ENCODE data around the gene BTLA. TPM values are rescaled to one million over a fixed set of nuclear protein-coding genes. Genes with fewer than 3 reads are reported as not detected.
"Not testable (repeated sequence)": the region's sequence is repeated elsewhere in the genome, so short reads cannot be mapped to it uniquely, and the experiment has no call there.

The BTLA gene
- polyA plus RNA-seq, 1 donor = 1.0 TPM

- no CpG with 5 or more reads among the region's 5 CpGs for WGBS (ENCODE audit: insufficient coverage, low lambda C conversion rate)
- not testable (repeated sequence) for H3K36me3 ChIP-seq (ENCODE audit: control insufficient read depth, insufficient read depth, low read length); H3K27ac ChIP-seq (ENCODE audit: low read length); H3K27me3 ChIP-seq (ENCODE audit: control insufficient read depth, insufficient read depth, low read length); H3K4me1 ChIP-seq (ENCODE audit: control insufficient read depth, insufficient read depth, low read length); H3K9me3 ChIP-seq (ENCODE audit: control insufficient read depth, low read depth, low read length); H3K4me3 ChIP-seq (ENCODE audit: low read length); DNase-seq
Observed at GRCh38 chr3:112418526-112418925, 80.7 kb downstream of the BTLA start.

GRCh38 chr3:112417696-112418318, 81.5 kb downstream of the BTLA start:
- no peaks in the 10 kb centered on the region for H3K9me3 ChIP-seq (ENCODE audit: control insufficient read depth, low read depth, low read length)
- H3K36me3 ChIP-seq (ENCODE audit: control insufficient read depth, insufficient read depth, low read length) = no peaks in the 10 kb centered on the region
- DNase-seq = no peak
- H3K4me1 ChIP-seq (ENCODE audit: control insufficient read depth, insufficient read depth, low read length) = no peaks in the 10 kb centered on the region
- H3K4me3 ChIP-seq (ENCODE audit: low read length) = no peak overlapping the region
- WGBS (ENCODE audit: insufficient coverage, low lambda C conversion rate) = 87% methylated on average over 3 of the region's 3 CpGs
- no peak overlapping the region for H3K27ac ChIP-seq (ENCODE audit: low read length)
- H3K27me3 ChIP-seq (ENCODE audit: control insufficient read depth, insufficient read depth, low read length) = no peaks in the 10 kb centered on the region

- Histone ChIP-seq H3K9me3 (ENCODE audit: control insufficient read depth, low read depth, low read length) (no peaks in the 10 kb centered on the region), H3K27ac (ENCODE audit: low read length) (no peak overlapping the region), H3K27me3 (ENCODE audit: control insufficient read depth, insufficient read depth, low read length) (no peaks in the 10 kb centered on the region), H3K36me3 (ENCODE audit: control insufficient read depth, insufficient read depth, low read length) (no peaks in the 10 kb centered on the region), H3K4me1 (ENCODE audit: control insufficient read depth, insufficient read depth, low read length) (no peaks in the 10 kb centered on the region), H3K4me3 (ENCODE audit: low read length) (no peak overlapping the region)
- WGBS (ENCODE audit: insufficient coverage, low lambda C conversion rate) = no CpG with 5 or more reads among the region's 8 CpGs
- DNase-seq = no peak
Observed at GRCh38 chr3:112416391-112417212, 82.7 kb downstream of the BTLA start.

- Histone ChIP-seq H3K4me1 (ENCODE audit: control insufficient read depth, insufficient read depth, low read length) (no peaks in the 10 kb centered on the region), H3K9me3 (ENCODE audit: control insufficient read depth, low read depth, low read length) (no peaks in the 10 kb centered on the region), H3K27ac (ENCODE audit: low read length) (no peak overlapping the region), H3K4me3 (ENCODE audit: low read length) (no peak overlapping the region), H3K36me3 (ENCODE audit: control insufficient read depth, insufficient read depth, low read length) (no peaks in the 10 kb centered on the region), H3K27me3 (ENCODE audit: control insufficient read depth, insufficient read depth, low read length) (no peaks in the 10 kb centered on the region)
- no peak for DNase-seq
- 89% methylated on average over 1 of the region's 6 CpGs for WGBS (ENCODE audit: insufficient coverage, low lambda C conversion rate)
Observed at GRCh38 chr3:112415390-112415789, 83.9 kb downstream of the BTLA start.

Other genes with a start within 250 kb of the BTLA start
- gene SLC9C1, start 205.3 kb downstream of the BTLA start, polyA plus RNA-seq = 0.33 TPM
- gene CD200, start 166.3 kb downstream of the BTLA start, polyA plus RNA-seq = 21.8 TPM
- 45.1 TPM for gene ATG3, start 62.5 kb upstream of the BTLA start, polyA plus RNA-seq
- 44.4 TPM for gene SLC35A5, start 62.6 kb upstream of the BTLA start, polyA plus RNA-seq
- 27.6 TPM for gene CCDC80, start 141.7 kb upstream of the BTLA start, polyA plus RNA-seq